C4-2B (cell line): ENCODE data around the gene CTNNA2.

Source experiments
- ZFX ChIP-seq: fragments of 450-650 bp; IDR thresholded peaks from 2 replicates; pipeline ENCODE4 v1.6.1; 2017
- TF ChIP-seq, protein P1 (sequence below): fragments of 450-650 bp; conservative IDR thresholded peaks from 2 replicates; pipeline ENCODE4 v1.5.1; 2017; ENCODE audit warnings: mild to moderate bottlenecking

DNA sequence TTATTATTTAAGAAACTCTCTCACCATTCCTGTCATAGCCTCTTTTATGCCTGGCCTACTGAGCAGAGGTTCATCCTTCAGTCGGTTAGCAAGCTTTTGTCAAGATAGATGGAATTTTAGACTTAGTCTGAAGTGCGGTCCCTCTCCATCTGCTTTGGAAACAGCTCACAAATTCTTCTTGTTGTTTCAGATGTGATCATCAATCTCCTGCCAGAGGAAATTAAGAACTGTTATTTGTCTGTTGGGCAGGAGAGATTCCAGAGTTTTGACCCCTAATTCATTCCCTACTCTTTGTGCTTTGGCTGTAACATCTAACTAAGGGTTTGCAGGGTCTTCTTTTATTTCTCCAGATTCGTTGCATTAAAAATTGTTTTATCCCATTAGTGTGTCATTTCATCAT lies 735.3 kb downstream of the CTNNA2 start:
- TF ChIP-seq, protein P1, sequence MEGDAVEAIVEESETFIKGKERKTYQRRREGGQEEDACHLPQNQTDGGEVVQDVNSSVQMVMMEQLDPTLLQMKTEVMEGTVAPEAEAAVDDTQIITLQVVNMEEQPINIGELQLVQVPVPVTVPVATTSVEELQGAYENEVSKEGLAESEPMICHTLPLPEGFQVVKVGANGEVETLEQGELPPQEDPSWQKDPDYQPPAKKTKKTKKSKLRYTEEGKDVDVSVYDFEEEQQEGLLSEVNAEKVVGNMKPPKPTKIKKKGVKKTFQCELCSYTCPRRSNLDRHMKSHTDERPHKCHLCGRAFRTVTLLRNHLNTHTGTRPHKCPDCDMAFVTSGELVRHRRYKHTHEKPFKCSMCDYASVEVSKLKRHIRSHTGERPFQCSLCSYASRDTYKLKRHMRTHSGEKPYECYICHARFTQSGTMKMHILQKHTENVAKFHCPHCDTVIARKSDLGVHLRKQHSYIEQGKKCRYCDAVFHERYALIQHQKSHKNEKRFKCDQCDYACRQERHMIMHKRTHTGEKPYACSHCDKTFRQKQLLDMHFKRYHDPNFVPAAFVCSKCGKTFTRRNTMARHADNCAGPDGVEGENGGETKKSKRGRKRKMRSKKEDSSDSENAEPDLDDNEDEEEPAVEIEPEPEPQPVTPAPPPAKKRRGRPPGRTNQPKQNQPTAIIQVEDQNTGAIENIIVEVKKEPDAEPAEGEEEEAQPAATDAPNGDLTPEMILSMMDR: no peak
- no peak for TF ChIP-seq ZFX
